GDM1 (cell line): ENCODE results near the gene PCDHA7.
"Not testable (repeated sequence)": the region's sequence is repeated elsewhere in the genome, so short reads cannot be mapped to it uniquely, and the experiment has no call there.

Source experiments
- DNase-seq: peaks from one replicate; lab custom pipeline; 2025; lab: John Stamatoyannopoulos, UW

The PCDHA7 gene

GRCh38 chr5:140833993-140834392, at the start of gene PCDHA7:
Gene PCDHA7 (plus strand): TSS chr5:140834269. CDS start chr5:140834384, 115 bp downstream.
- no peak for DNase-seq

GRCh38 chr5:140785905-140786686, 48.0 kb upstream of the PCDHA7 start, which contains the start of gene PCDHA1:
Gene PCDHA1 (plus strand): TSS chr5:140786140.
- no peak for DNase-seq

DNA sequence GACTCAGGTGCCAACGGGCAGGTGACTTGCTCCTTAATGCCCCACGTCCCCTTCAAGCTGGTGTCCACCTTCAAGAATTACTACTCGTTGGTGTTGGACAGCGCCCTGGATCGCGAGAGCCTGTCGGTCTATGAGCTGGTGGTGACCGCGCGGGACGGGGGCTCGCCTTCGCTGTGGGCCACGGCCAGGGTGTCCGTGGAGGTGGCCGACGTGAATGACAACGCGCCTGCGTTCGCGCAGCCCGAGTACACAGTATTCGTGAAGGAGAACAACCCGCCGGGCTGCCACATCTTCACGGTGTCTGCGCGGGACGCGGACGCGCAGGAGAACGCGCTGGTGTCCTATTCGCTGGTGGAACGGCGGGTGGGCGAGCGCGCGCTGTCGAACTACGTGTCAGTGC, 46.6 kb upstream of the PCDHA7 start:
- not testable (repeated sequence) for DNase-seq

DNA sequence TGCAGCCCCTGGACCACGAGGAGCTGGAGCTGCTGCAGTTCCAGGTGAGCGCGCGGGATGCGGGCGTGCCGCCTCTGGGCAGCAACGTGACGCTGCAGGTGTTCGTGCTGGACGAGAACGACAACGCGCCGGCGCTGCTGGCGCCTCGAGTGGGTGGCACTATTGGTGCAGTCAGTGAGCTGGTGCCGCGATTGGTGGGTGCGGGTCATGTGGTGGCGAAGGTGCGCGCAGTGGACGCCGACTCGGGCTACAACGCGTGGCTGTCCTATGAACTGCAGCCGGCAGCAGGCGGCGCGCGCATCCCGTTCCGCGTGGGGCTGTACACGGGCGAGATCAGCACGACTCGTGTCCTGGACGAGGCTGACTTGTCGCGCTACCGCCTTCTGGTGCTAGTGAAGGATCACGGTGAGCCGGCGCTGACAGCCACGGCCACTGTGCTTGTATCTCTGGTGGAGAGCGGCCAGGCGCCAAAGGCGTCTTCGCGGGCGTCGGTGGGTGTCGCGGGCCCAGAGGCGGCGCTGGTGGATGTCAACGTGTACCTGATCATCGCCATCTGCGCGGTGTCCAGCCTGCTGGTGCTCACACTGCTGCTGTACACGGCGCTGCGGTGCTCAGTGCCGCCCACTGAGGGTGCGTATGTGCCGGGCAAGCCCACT, 46.1 kb upstream of the PCDHA7 start:
- DNase-seq, result not testable (repeated sequence)

DNA sequence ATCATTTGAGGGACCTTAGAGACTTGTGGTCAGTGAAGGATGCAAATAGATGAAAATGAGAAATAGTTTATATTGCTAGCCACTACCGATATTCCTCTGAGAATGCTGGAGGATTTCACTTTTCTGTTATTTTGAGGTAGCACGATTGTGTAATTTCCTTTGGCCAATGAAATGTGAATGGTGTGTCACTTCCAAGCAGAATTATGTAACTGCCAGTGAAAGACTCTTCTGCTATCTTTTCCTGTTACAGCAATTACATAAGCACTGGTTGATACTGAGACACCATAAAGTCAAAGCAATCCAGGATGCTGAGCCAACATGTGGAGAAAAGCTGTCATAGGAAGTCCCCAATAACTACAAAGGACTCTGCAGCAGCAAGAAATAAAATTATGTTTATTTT, 43.0 kb upstream of the PCDHA7 start:
- DNase-seq, result no peak

DNA sequence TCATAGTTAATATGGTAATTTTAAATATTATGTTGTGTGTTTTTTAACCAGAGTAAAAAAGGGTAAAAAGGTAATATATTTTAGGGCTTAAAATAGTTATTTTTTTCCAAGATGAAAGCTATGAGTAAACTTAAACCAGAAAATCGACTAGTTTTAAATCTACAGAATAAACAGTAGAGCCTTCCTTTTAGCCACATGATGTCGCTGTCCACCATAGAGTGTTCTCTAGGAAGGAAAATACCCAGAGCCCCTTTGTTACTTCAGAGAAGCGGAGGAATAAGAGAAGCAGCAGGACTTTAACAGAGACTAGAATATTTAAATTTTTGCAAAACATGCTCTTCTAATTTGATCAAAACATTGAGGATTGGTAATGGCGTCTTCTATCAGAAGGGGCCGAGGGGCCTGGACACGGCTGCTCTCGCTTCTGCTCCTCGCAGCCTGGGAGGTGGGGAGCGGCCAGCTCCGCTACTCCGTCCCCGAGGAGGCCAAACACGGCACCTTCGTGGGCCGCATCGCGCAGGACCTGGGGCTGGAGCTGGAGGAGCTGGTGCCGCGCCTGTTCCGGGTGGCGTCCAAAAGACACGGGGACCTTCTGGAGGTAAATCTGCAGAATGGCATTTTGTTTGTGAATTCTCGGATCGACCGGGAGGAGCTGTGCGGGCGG, 39.3 kb upstream of the PCDHA7 start, which contains the start of gene PCDHA2:
TSS of gene PCDHA2 (plus strand) at position 258 of the 664 bp plus-strand sequence.
- DNase-seq, result no peak

DNA sequence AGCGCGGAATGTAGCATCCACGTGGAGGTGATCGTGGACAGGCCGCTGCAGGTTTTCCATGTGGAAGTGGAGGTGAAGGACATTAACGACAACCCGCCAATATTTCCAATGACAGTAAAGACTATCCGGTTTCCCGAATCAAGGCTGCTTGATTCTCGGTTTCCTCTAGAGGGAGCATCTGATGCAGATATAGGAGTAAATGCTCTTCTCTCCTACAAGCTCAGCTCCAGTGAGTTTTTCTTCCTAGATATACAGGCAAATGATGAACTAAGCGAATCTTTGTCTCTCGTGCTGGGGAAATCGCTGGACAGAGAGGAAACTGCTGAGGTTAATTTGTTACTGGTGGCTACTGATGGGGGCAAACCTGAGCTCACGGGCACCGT, 38.8 kb upstream of the PCDHA7 start:
- no peak for DNase-seq

- DNase-seq, result not testable (repeated sequence)
Measured at GRCh38 chr5:140796072-140796717, 37.9 kb upstream of the PCDHA7 start.

- DNase-seq, result no peak
Measured at GRCh38 chr5:140796718-140797095, 37.4 kb upstream of the PCDHA7 start.

DNA sequence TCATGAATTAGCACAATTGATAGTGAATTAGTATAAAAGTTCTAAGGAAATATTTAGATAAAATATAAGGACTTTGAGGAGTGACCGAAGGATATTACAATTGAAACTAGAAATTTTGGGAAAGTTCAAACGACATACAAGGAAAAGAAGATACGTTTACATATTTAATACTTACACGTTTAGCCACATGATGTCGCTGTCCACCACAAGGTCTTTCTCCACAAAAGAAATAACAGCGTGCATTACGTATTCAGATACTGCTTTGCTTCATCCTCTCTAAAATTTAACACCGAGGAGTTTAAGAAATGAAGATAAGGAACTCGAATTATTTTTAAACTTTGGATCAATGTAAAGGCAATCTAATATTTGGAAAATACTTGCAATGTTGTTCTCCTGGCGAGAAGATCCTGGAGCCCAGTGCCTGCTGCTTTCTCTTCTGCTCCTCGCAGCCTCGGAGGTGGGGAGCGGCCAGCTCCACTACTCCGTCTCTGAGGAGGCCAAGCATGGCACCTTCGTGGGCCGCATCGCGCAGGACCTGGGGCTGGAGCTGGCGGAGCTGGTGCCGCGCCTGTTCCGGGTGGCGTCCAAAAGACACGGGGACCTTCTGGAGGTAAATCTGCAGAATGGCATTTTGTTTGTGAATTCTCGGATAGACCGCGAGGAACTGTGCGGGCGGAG, 33.1 kb upstream of the PCDHA7 start, which contains the start of gene PCDHA3:
TSS of gene PCDHA3 (plus strand) at position 242 of the 678 bp plus-strand sequence.
- DNase-seq, result no peak

DNA sequence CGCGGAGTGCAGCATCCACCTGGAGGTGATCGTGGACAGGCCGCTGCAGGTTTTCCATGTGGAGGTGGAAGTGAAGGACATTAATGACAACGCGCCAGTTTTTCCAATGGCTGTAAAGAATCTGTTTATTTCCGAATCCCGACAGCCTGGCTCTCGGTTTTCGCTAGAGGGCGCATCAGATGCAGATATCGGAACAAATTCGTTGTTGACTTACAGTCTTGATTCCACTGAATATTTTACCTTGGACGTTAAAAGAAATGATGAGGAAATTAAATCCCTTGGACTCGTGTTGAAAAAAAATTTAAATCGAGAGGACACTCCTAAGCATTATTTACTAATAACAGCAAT, 32.6 kb upstream of the PCDHA7 start:
- DNase-seq, result no peak

DNA sequence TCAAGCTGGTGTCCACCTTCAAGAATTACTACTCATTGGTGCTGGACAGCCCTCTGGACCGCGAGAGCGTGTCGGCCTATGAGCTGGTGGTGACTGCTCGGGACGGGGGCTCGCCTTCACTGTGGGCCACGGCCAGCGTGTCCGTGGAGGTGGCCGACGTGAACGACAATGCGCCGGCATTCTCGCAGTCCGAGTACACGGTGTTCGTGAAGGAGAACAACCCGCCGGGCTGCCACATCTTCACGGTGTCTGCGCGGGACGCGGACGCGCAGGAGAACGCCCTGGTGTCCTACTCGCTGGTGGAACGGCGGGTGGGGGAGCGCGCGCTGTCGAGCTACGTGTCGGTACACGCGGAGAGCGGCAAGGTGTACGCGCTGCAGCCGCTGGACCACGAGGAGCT, 31.7 kb upstream of the PCDHA7 start:
- not testable (repeated sequence) for DNase-seq

DNA sequence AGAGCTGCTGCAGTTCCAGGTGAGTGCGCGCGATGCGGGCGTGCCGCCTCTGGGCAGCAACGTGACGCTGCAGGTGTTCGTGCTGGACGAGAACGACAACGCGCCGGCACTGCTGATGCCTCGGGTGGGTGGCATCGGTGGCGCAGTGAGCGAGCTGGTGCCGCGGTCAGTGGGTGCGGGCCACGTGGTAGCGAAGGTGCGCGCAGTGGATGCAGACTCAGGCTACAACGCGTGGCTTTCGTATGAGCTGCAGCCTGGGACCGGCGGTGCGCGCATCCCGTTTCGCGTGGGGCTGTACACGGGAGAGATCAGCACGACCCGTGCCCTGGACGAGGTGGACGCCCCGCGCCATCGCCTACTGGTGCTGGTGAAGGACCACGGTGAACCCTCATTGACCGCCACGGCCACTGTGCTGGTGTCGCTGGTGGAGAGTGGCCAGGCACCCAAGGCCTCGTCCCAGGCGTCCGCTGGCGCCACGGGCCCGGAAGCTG, 31.2 kb upstream of the PCDHA7 start:
- DNase-seq, result no peak

GRCh38 chr5:140806834-140807775, 27.0 kb upstream of the PCDHA7 start, which contains the start of gene PCDHA4:
Gene PCDHA4 (plus strand): TSS chr5:140807068.
- no peak for DNase-seq

DNA sequence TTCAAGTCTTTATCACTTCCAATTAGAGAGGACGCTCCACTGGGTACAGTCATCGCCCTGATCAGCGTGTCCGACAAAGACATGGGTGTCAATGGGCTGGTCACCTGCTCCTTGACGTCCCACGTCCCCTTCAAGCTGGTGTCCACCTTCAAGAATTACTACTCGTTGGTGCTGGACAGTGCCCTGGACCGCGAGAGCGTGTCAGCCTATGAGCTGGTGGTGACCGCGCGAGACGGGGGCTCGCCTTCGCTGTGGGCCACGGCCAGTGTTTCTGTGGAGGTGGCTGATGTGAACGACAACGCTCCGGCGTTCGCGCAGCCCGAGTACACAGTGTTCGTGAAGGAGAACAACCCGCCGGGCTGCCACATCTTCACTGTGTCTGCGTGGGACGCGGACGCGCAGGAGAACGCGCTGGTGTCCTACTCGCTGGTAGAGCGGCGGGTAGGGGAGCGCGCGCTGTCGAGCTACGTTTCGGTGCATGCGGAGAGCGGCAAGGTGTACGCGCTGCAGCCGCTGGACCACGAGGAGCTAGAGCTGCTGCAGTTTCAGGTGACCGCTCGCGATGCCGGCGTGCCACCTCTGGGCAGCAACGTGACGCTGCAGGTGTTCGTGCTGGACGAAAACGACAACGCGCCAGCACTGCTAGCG, 25.7 kb upstream of the PCDHA7 start:
- DNase-seq, result not testable (repeated sequence)

DNA sequence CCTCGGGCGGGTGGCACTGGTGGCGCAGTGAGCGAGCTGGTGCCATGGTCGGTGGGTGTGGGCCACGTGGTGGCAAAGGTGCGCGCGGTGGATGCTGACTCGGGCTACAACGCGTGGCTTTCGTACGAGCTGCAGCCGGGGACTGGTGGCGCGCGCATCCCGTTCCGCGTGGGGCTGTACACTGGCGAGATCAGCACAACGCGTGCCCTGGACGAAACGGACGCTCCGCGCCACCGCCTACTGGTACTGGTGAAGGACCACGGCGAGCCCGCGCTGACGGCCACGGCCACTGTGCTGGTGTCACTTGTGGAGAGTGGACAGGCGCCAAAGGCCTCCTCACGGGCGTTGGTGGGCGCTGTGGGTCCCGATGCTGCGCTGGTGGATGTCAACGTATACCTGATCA, 25.2 kb upstream of the PCDHA7 start:
- no peak for DNase-seq

DNA sequence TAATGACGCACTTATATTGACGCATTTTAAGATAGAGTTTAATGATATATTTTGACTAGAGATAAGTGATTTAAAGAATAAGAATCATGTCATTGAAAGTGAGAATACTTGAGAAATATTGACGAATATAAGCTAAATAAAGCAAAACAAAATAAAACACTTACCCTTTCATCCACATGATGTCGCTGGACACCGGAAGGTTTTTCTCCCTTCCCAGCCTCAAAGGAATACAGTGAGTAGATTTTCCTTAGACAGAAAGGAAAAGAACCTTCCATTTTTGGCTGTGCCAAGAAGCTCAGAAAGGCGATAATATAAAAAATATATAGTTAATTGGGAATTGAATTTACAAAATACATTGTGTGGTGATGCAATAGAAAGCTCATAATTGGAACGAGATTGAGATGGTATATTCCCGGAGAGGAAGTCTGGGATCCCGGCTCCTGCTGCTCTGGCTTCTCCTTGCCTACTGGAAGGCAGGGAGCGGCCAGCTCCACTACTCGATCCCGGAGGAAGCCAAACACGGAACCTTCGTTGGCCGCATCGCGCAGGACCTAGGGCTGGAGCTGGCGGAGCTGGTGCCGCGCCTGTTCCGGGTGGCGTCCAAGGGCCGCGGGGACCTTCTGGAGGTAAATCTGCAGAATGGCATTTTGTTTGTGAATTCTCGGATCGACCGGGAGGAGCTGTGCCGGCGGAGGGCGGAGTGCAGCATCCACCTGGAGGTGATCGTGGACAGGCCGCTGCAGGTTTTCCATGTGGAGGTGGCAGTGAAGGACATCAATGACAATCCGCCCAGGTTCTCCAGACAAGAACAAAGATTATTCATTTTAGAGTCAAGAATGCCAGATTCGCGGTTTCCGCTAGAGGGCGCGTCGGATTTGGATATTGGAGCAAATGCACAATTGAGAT, 12.4 kb upstream of the PCDHA7 start, which contains the start of gene PCDHA5:
TSS of gene PCDHA5 (plus strand) at position 239 of the 906 bp plus-strand sequence.
- no peak for DNase-seq

DNA sequence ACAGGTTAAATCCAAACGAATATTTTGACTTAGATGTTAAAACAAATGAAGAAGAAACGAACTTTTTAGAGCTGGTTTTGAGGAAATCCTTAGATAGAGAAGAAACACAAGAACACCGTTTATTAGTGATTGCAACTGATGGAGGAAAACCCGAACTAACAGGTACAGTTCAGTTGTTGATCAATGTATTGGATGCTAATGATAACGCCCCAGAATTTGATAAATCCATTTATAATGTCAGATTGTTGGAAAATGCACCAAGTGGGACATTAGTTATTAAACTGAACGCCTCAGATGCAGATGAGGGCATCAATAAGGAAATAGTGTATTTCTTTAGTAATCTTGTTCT, 11.8 kb upstream of the PCDHA7 start:
- no peak for DNase-seq

- not testable (repeated sequence) for DNase-seq
Measured at GRCh38 chr5:140822969-140823368, 11.1 kb upstream of the PCDHA7 start.
